A549 treated with AZD9567 at 1 μM for 4 hours (cell line): ENCODE results near the gene SPRR2F. TPM values are rescaled to one million over a fixed set of nuclear protein-coding genes. Genes with fewer than 3 reads are reported as not detected.

Source experiments
- total RNA-seq: library from RNA; stranded (reverse); fragments of 200-300 nt; extraction: Qiagen RNA extraction; gene quantifications from 5 replicates; pipeline ENCODE4 v1.2.3, GENCODE V29; 2022; ENCODE audit not compliant: insufficient read depth

The SPRR2F gene
- total RNA-seq = not detected in 5 replicates

GRCh38 chr1:153113416-153113815 is at the start of gene SPRR2F:
TSS of gene SPRR2F (minus strand) at chr1:153113516. CDS start at chr1:153112733, 783 bp downstream.

GRCh38 chr1:153150846-153151245 is 37.5 kb upstream of the SPRR2F start, which contains the start of gene SPRR2G:
TSS of gene SPRR2G (minus strand) at chr1:153150890. CDS start at chr1:153150110, 780 bp downstream.

GRCh38 chr1:153094426-153094825 is 18.9 kb downstream of the SPRR2F start, which contains the start of gene SPRR2E:
TSS of gene SPRR2E (minus strand) at chr1:153094526. CDS start at chr1:153093751, 775 bp downstream.

GRCh38 chr1:153071511-153071910 is 41.8 kb downstream of the SPRR2F start, which contains the start of gene SPRR2B:
TSS of gene SPRR2B (minus strand) at chr1:153071611. CDS start at chr1:153070839, 772 bp downstream.

Other genes starting within 250 kb of the SPRR2F start
- not detected in 5 replicates for gene SMCP, start 235.2 kb downstream of the SPRR2F start, total RNA-seq
- 0.05 to 0.09 TPM (median 0.08 TPM) in 4 of 5 replicates, not detected in the other for gene IVL, start 205.0 kb downstream of the SPRR2F start, total RNA-seq
- gene SPRR5, start 166.3 kb downstream of the SPRR2F start, total RNA-seq = not detected in 5 replicates
- gene SPRR4, start 142.9 kb downstream of the SPRR2F start, total RNA-seq = not detected in 5 replicates
- not detected in 5 replicates for gene SPRR1A, start 129.4 kb downstream of the SPRR2F start, total RNA-seq
- not detected in 5 replicates for gene SPRR3, start 111.8 kb downstream of the SPRR2F start, total RNA-seq
- gene SPRR1B, start 82.3 kb downstream of the SPRR2F start, total RNA-seq = not detected in 5 replicates
- gene SPRR2D, start 72.4 kb downstream of the SPRR2F start, total RNA-seq = not detected in 5 replicates
- not detected in 5 replicates for gene SPRR2A, start 56.0 kb downstream of the SPRR2F start, total RNA-seq
- gene SPRR2B, start 41.9 kb downstream of the SPRR2F start, total RNA-seq = not detected in 5 replicates
- gene SPRR2E, start 19.0 kb downstream of the SPRR2F start, total RNA-seq = not detected in 5 replicates
- not detected in 5 replicates for gene SPRR2G, start 37.4 kb upstream of the SPRR2F start, total RNA-seq
- gene LELP1, start 89.9 kb upstream of the SPRR2F start, total RNA-seq = not detected in 5 replicates
- 0.08 TPM in 1 of 5 replicates, not detected in the others for gene PRR9, start 104.1 kb upstream of the SPRR2F start, total RNA-seq
- not detected in 5 replicates for gene LORICRIN, start 146.2 kb upstream of the SPRR2F start, total RNA-seq
- not detected in 5 replicates for gene PGLYRP3, start 199.4 kb upstream of the SPRR2F start, total RNA-seq
- gene PGLYRP4, start 235.3 kb upstream of the SPRR2F start, total RNA-seq = not detected in 5 replicates
- gene S100A9, start 244.3 kb upstream of the SPRR2F start, total RNA-seq = 0.49 to 1.2 TPM (median 0.80 TPM) in 4 of 5 replicates, not detected in the other